Thoracic aorta (tissue), 2 donors: ENCODE results near the gene POU2F2. TPM values are rescaled to one million over a fixed set of nuclear protein-coding genes. Genes with fewer than 3 reads are reported as not detected.

Source experiments
- ATAC-seq: fragments of 150-250 bp; one replicate; pipeline ENCODE4 v1.8.0; 2017; ENCODE audit warnings: low read depth; ENCODE audit not compliant: insufficient number of reproducible peaks, low FRiP score
- DNase-seq: peaks from one replicate; pipeline ENCODE4 v3.0.0-alpha.2; 2020; ENCODE audit warnings: low spot score
- H3K27ac ChIP-seq, 2 donors: fragments of 200-600 bp; sonication (generic); 1 replicate in 1 of 2; 2 replicates in 1 of 2; pipeline ENCODE4 v1.5.1; 2016; ENCODE audit warnings: mild to moderate bottlenecking in 2 of 2, moderate library complexity in 2 of 2
- H3K27me3 ChIP-seq: fragments of 200-600 bp; sonication (generic); replicated peaks from 2 replicates; pipeline ENCODE4 v1.6.0; 2016; ENCODE audit warnings: mild to moderate bottlenecking; ENCODE audit not compliant: insufficient read depth
- H3K36me3 ChIP-seq: fragments of 200-600 bp; sonication (generic); one replicate; pipeline ENCODE4 v1.5.1; 2016
- H3K4me1 ChIP-seq, 2 donors: fragments of 200-600 bp; sonication (generic); 1 replicate in 1 of 2; 2 replicates in 1 of 2; pipeline versions ENCODE4 v1.5.1 to v1.6.0; 2016; ENCODE audit warnings: low read depth in 2 of 2, mild to moderate bottlenecking in 1 of 2; ENCODE audit not compliant: control insufficient read depth in 1 of 2
- H3K4me3 ChIP-seq: fragments of 200-600 bp; sonication (generic); 2 replicates; pipeline ENCODE4 v1.5.1; 2016; ENCODE audit warnings: mild to moderate bottlenecking
- H3K9me3 ChIP-seq: fragments of 200-600 bp; sonication (generic); 2 replicates; pipeline ENCODE4 v1.5.1; 2016
- total RNA-seq, 2 donors: library from RNA; depleted of rRNA; stranded (reverse); fragments of >200 nt; gene quantifications; one replicate each; pipeline versions ENCODE4 v1.1.0 to v1.2.3, GENCODE V29; 2016
- TF ChIP-seq, protein P1 (sequence below): fragments of 200-600 bp; sonication (generic); IDR thresholded peaks from one replicate; pipeline ENCODE4 v1.5.1; 2019; ENCODE audit warnings: antibody characterized with exemption

The POU2F2 gene
- total RNA-seq, 2 donors from 2014 or later = 0.85 to 5.8 TPM

- Histone ChIP-seq H3K9me3 (no peaks in the 10 kb centered on the region), H3K27me3 (no peaks in the 10 kb centered on the region), H3K4me3 (no peak overlapping the region), H3K27ac (no peak overlapping the region), H3K4me1 (peaks cover 1 to 4% of the 10 kb centered on the region in 2 donors), H3K36me3 (no peaks in the 10 kb centered on the region)
- TF ChIP-seq, protein P1, sequence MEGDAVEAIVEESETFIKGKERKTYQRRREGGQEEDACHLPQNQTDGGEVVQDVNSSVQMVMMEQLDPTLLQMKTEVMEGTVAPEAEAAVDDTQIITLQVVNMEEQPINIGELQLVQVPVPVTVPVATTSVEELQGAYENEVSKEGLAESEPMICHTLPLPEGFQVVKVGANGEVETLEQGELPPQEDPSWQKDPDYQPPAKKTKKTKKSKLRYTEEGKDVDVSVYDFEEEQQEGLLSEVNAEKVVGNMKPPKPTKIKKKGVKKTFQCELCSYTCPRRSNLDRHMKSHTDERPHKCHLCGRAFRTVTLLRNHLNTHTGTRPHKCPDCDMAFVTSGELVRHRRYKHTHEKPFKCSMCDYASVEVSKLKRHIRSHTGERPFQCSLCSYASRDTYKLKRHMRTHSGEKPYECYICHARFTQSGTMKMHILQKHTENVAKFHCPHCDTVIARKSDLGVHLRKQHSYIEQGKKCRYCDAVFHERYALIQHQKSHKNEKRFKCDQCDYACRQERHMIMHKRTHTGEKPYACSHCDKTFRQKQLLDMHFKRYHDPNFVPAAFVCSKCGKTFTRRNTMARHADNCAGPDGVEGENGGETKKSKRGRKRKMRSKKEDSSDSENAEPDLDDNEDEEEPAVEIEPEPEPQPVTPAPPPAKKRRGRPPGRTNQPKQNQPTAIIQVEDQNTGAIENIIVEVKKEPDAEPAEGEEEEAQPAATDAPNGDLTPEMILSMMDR = no peak
- DNase-seq (no peak), ATAC-seq (no peak)
Observed at GRCh38 chr19:42170715-42171114, 38.5 kb upstream of the POU2F2 start.

DNA sequence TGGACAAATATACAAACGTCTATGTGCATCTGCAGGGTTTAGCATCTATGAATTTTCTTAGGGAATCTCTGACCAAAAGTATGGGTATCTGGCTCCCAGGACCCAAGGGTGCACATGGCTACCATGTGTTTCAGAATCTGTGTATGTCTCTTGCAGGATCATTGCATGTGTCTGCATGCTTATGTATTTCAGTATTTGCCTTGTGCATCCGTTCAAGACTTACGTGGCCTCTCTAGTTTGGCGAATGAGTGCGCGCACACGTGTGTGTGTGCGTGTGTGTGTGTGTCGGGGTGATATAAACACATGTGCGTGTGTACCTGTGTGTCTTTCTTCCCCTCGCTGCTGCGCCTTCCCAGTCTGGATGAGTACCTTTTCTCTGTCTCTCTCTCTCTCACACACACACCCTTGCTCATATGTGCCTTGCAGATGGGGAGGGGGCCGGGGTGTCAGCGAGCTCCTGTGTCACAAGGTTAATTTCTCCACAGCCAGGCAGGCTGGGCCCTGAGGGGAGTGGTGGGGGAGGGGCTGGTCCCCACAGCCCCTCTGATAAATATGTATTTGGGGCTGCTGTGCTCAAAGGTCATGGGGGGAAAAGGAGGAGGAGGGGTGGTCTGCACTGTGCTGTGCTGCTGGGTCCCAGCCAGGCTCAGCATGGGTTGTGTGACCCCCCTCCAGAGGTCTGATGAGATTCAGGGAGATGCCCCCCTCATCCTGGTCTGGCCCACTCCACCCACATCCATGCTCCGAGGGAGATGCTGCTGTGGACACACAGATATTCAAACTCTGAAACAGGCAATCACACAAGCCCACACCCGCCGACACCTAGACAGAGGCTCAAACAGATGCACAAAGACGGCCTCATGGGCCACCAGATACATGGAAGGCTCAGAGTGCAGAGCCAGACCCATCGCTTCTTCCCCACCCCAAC lies 37.5 kb upstream of the POU2F2 start:
- no peak for ATAC-seq

GRCh38 chr19:42168206-42168605 lies 36.0 kb upstream of the POU2F2 start:
- H3K4me3 ChIP-seq = no peak overlapping the region
- no peaks in the 10 kb centered on the region for H3K27me3 ChIP-seq
- H3K4me1 ChIP-seq = no peaks in the 10 kb centered on the region
- DNase-seq (no peak), ATAC-seq (no peak)
- H3K36me3 ChIP-seq = no peaks in the 10 kb centered on the region
- TF ChIP-seq, protein P1 = no peak
- no peak overlapping the region for H3K27ac ChIP-seq
- H3K9me3 ChIP-seq = no peaks in the 10 kb centered on the region

More for the DNA sequence above, 37.5 kb upstream of the POU2F2 start:
- Histone ChIP-seq H3K27ac (no peak overlapping the region), H3K27me3 (no peaks in the 10 kb centered on the region), H3K4me1 (no peaks in the 10 kb centered on the region), H3K36me3 (no peaks in the 10 kb centered on the region), H3K9me3 (no peaks in the 10 kb centered on the region), H3K4me3 (no peak overlapping the region)
- DNase-seq = no peak
- TF ChIP-seq, protein P1 = no peak

DNA sequence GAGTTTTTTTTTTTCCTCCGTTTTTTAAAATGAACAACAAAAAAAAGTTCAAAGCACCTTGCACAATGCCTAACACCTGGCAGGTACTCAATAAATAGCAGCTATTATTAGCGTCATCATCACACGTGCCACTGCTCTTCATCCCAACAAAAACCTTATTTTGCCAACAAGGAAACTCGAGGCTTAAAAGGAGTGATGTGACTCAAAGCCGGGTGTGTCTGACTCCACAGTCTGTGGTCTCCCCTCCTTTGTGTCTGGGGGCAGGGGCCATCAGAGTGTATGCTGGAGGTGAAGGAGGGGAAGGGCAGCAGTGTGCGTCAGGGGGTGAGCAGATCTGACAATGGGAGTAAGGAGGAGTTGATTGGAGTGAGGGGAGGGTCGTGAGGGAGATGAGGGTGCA lies 34.1 kb upstream of the POU2F2 start:
- no peak overlapping the region for H3K27ac ChIP-seq
- no peaks in the 10 kb centered on the region for H3K4me1 ChIP-seq
- no peak for ATAC-seq
- no peaks in the 10 kb centered on the region for H3K9me3 ChIP-seq
- TF ChIP-seq, protein P1 = no peak
- H3K27me3 ChIP-seq = no peaks in the 10 kb centered on the region
- no peaks in the 10 kb centered on the region for H3K36me3 ChIP-seq
- DNase-seq = no peak
- no peak overlapping the region for H3K4me3 ChIP-seq

- H3K9me3 ChIP-seq = no peaks in the 10 kb centered on the region
- no peak overlapping the region for H3K4me3 ChIP-seq
- H3K27ac ChIP-seq = no peak overlapping the region
- H3K27me3 ChIP-seq = no peaks in the 10 kb centered on the region
- no peak for DNase-seq
- no peak for ATAC-seq
- no peaks in the 10 kb centered on the region for H3K4me1 ChIP-seq
- TF ChIP-seq, protein P1 = no peak
- H3K36me3 ChIP-seq = no peaks in the 10 kb centered on the region
Observed at GRCh38 chr19:42165146-42165545, 32.9 kb upstream of the POU2F2 start.
